GF-D8 (cell line): Measurements from ENCODE around the gene SPTLC3.
"Not testable (repeated sequence)": the region's sequence is repeated elsewhere in the genome, so short reads cannot be mapped to it uniquely, and the experiment has no call there.

Experiments used
- DNase-seq: peaks from one replicate; lab custom pipeline; 2025; lab: John Stamatoyannopoulos, UW

The SPTLC3 gene

DNA sequence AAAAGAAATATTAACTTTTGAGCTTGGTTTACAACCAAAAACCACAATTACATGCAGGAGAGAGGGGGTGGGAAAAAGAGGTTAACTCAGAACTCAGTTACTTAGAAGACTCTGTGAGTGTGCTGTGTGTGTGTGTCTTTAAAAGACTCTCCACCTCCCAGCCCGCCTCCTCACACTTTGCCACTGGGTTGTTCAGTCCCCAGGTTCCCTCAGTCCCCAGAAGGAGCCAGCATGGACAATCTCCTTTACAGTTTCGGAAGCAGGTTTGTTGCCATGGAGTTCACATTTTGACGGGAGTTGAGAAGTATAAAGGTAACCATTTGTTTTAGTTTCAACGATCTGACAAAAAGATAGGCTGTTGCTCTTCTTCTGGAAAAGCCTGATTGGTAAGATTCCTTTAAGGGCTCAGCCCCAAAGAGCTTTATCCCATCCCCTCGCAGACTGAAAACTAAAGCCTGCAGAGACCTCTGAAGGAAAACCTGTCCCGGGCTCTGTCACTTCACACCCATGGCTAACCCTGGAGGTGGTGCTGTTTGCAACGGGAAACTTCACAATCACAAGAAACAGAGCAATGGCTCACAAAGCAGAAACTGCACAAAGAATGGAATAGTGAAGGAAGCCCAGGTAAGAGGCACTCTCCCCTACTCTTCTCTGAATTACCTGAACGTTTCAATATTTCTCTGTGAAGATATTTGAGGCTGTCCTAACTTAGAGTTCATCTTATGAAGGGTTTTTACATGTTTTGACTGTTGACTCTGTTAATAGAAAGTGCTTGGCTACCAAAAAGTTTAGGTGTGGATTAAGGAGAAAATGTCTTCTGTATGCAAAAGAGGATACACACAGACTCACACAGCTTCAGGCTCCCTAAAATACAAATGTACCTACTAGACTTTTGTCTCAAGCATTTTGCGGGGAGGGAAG lies at the start of gene SPTLC3:
Gene SPTLC3 (plus strand): TSS at position 212 of the 921 bp plus-strand sequence. CDS start 296 bp downstream, at position 508.
- DNase-seq = no peak

DNA sequence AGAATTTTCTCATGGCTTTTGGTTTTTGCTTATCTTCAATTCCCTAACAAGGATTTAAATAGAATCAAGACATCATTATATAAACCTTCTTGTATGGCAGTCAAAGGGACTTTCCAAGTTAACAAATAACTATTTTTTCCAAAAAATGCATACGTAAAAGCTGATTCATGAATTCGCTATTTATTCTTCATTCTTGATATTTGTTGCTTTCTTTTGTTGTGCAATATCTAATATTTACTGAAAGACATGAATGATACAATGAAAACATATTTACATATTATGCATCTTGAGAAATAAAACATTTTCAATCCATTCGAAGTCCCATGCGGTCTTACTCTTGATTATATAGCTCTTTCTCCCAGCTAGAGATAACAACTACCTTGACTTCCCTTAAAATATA lies 47.0 kb upstream of the SPTLC3 start:
- DNase-seq = no peak

DNA sequence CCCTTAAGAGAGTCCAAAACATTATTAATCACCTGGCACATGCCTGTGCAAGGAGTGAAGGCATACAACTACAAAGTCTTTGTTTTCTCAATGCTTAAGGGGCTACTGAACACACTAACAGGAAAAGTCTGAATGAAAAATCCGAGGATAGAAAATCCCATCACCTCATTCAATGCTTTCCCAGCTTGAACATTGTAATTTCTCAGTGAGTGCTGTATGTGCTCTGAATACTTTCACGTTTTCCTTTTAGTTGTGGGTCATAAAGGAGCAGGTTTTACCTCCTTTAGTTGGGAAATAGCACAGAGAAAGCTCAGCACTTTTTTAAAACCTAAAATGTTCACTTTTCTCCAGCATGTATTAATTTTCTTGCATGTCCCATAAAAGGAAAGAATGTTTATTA lies 45.9 kb upstream of the SPTLC3 start:
- no peak for DNase-seq

GRCh38 chr20:12963416-12963815 lies 45.4 kb upstream of the SPTLC3 start:
- no peak for DNase-seq

DNA sequence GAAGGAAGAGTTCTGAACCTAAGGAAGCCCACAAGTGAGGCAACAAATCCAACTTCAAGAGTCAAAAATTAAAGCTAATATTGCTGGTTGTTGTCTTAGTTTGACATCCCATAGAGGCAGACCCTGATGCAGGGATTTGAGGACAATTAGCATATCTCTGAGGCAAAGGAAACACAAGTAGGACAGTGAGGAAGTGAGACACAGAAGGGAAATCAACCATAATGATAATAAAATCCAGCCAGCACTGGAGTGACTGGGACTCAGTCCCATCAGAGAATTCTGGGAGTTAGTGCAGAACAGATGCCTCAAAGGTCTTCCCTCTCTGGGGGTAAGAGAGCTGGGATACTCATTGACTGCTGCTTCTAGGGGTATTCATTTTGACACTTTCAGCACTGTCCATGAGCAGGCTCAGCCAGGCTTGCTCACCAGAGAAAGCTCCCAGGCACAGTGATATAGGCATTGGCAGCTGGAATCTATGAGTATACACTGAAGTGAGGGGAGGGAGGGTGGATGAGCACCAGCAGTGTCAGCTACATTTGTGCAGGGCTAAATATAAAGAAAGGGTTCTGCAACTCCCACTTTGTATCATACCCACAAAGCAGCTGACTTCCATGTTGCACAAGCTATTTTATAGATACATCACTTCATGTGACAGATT lies 43.4 kb upstream of the SPTLC3 start:
- DNase-seq = no peak

DNA sequence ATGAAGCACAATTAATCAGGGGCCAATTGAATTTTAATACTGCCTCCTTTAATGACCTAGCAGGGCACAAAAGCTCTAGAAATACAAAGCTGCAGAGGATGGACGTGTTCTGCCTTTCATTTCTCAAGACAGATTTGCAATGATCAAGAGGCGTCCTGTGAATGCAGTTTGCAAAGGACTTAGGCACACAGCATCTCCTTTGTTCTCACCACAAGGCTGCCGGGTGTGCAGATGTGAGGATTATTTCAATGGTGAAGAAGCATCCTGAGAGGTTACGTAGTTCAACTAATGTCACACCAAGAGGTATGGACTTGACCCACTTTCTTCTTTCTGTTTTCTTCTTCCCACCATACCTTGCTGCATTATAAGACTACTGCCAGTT lies 42.9 kb upstream of the SPTLC3 start:
- DNase-seq = no peak

GRCh38 chr20:12966468-12967085 lies 42.2 kb upstream of the SPTLC3 start:
- DNase-seq = no peak

DNA sequence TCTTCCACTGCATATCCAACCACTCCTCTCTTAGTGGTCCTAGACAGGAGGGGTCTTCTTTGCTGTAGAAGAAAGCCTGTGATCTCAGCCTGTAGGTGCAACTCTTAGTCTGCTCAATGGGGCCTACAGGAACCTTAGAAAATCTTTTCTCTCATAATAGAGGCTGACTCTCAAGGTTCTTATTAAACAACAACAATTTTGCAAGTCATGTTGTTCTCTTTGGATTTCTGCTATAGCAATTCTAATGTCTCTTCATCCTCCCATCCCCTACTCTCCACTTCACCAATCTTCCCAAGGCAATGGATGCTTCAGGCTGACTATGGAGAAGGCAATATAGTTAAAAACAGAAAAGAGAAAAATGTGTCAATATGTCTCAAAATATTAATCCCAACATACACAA lies 40.8 kb upstream of the SPTLC3 start:
- no peak for DNase-seq

- no peak for DNase-seq
Observed at GRCh38 chr20:12968472-12968871, 40.3 kb upstream of the SPTLC3 start.

GRCh38 chr20:12969071-12969669 lies 39.6 kb upstream of the SPTLC3 start:
- no peak for DNase-seq

GRCh38 chr20:12970372-12970821 lies 38.4 kb upstream of the SPTLC3 start:
- no peak for DNase-seq

DNA sequence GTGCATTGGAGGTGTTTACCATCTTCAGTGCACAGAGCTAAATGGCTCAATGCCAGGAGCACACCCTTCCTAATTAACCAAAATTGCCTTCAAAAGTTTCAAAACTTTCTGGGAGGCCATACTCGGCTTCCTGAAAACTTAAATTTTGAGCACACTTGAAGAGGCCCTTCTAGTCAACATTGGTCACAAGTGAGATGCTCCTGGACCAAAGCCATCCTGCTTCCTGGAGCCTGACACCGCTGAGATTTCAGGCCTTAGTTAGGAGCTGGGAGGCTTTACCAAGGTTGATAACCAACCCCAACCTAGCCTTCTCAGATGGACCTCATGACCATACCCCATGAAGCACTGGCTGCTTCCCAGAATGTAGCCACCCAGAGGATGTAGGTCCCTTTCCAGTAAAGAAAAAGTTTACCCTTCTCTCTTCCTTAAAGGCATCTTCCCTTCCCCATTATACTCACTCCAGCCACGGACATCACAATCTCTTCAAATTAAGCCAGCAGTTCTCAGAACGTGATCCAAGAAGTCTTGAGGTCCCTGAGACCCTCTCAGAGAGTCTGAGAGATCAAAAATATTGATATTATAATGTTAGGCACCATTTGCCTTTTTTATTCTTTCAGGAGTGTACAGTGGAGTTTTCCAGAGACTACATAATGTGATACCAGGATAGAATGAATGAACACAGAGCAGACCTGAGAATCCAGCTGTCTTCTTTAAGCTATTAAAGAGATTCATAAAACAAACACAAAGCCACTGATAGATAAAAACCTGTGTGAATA lies 32.8 kb upstream of the SPTLC3 start:
- no peak for DNase-seq

DNA sequence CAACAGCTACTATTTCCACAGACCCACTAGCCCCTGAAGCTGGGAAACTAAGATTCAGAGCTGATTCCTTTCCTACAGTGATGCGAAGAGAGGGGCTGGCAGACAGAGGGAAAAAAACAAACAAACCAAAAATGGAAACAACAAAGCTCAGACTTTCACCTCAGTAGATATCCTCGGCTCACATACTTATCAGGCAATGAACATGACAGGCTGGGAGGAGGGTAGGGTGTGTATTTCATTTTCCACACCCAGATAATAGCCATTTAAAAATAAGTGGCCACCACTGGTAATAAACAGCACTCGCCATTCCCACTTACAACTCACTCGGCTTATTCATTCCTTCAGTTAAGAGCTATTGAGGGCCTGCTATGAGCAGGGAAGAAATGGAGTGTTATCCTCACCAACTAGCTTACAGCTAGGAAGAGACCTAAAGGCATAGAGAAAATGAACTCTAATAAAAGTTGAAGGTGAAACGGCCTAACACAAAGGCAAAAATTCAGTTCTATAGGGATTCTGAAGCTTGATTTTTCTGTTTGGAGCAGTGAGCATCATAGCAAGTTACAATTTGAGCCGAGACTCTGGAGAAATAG lies 32.0 kb upstream of the SPTLC3 start:
- DNase-seq = no peak

- no peak for DNase-seq
Observed at GRCh38 chr20:12977328-12978125, 31.2 kb upstream of the SPTLC3 start.

DNA sequence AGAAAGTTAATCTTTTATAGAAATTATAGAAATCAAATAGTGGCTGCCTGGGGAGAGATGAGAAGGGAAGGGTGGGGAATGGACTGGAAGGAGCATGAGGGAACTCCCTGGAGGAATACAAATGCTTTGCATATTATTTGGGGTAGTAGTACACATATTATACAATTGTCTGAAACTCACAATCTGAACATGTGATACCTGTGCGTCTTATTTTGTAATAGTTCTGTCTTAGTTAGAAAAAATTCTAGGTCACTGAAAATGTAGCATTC lies 30.7 kb upstream of the SPTLC3 start:
- DNase-seq = no peak

DNA sequence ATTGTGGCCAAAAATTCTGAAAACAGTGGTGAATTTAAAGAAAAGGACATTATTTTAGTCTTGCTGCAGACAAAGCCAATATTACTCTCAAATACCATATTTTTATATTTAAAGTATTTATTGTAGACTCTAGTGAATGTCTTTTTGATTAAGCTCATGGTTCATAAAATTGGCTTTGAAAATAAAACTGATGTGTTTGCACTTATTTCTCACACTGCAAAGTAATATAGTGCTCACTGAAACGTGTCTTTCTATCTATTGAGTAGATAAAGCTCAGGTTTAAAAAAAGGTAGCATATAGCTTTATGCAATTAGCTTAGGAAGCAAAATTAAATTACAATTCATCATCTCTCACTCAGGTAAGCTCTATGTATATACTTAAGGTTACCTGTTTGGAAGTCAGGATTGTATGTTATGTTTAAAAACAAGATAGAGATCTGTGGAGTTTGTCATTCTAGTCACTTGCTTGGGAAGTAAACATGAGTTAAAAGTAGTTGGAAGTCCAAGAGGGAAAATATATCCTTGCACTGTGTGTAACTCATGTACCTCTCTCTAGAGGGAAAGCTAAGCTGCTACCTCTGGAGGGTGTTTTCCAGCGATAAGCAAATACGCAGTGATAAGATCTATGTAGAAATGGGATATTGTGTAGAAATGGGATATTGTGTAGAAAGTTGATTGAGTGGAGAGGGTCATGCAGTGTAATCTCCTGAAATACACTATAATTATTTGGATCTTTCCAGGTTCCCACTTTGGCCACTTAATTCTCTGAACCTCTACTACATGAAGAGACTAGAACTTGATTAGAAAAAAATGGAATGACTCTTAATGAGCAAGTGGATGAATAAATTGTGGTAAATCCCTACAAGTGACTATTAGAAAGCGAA lies 29.9 kb upstream of the SPTLC3 start:
- DNase-seq = no peak

- not testable (repeated sequence) for DNase-seq
Observed at GRCh38 chr20:12979713-12980112, 29.1 kb upstream of the SPTLC3 start.

DNA sequence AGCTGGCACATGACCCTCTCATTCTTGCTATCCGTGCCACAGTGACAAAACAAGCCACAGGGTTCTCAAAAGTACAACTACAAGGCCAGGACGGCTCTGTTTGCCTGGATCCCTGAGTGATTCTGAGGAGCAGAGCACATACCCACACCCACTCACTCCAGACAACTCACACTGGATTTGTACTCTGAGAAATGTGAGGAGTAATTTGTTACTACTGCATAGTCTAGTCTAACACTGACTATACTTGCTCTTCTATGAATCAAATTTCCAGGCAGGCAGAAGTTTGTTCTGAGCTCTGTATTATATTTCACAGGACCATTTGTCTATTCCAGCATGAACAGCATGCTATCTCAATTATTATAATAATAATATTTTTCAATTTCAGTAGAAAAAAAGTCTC lies 26.7 kb upstream of the SPTLC3 start:
- no peak for DNase-seq

DNA sequence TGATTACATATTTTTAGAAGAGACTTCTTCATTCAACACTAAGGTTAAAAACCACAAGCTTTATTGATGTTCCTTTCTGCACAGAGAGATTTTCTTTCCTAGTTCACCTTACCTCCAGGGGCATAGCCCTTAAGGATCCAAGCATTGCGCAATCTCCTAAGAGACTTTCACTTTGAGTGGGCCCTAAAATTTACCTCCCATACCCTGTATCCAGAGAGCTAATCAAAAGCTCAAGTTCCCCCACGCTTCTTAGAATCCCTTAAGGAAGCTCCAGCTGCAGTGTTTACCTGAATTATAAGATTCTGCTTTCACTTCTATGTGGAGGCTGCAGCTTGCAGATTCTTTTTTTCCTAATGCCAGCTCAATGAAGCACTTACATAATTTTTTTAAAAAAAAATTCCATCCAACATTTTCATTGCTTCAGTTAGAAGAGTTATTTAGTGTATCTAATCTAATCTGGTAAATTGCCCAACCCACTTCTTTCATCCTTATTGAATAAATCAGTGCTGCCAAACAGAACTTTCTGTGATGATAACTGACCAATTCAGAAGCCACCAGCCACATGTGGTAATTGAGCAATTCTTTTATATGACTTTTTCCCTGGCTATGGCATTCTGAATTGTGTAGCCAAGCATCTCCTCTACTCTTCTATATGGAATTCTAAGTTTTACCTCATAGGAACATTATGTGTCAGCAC lies 24.6 kb upstream of the SPTLC3 start:
- DNase-seq = no peak
